ENCODE data around the gene SMC4.
"Not testable (repeated sequence)": the region's sequence is repeated elsewhere in the genome, so short reads cannot be mapped to it uniquely, and the experiment has no call there.

Gene SMC4

DNA sequence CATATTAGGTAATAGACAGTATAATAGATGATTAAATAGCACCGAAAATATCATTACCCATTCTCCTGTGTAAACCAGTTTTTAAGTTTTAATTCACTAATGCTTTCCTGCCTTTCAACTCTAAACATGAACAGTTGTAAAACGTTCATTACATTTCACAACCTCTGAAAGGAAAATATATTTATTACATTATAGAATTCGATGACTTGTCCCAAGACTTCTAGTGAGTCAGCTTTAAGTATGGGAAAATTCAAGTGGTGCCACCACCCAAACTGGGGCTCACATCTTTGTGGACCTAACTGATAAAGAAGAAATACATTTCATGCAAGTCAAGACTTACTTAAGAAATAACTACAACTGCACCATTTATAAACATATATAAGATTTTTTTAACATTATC, 48.1 kb downstream of the SMC4 start:
- DNase-seq (ENCODE audit: low spot score), result peak; percentile 21
- TF ChIP-seq, protein P1, sequence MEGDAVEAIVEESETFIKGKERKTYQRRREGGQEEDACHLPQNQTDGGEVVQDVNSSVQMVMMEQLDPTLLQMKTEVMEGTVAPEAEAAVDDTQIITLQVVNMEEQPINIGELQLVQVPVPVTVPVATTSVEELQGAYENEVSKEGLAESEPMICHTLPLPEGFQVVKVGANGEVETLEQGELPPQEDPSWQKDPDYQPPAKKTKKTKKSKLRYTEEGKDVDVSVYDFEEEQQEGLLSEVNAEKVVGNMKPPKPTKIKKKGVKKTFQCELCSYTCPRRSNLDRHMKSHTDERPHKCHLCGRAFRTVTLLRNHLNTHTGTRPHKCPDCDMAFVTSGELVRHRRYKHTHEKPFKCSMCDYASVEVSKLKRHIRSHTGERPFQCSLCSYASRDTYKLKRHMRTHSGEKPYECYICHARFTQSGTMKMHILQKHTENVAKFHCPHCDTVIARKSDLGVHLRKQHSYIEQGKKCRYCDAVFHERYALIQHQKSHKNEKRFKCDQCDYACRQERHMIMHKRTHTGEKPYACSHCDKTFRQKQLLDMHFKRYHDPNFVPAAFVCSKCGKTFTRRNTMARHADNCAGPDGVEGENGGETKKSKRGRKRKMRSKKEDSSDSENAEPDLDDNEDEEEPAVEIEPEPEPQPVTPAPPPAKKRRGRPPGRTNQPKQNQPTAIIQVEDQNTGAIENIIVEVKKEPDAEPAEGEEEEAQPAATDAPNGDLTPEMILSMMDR (conservative IDR thresholded peaks at IDR 0.05; ENCODE audit: low read depth), result no peak
- H3K27ac ChIP-seq, result no peak overlapping the region
- ChIA-PET CTCF (no interaction called here), POLR2A (ENCODE audit: low non-redundant PET) (no interaction called here)

DNA sequence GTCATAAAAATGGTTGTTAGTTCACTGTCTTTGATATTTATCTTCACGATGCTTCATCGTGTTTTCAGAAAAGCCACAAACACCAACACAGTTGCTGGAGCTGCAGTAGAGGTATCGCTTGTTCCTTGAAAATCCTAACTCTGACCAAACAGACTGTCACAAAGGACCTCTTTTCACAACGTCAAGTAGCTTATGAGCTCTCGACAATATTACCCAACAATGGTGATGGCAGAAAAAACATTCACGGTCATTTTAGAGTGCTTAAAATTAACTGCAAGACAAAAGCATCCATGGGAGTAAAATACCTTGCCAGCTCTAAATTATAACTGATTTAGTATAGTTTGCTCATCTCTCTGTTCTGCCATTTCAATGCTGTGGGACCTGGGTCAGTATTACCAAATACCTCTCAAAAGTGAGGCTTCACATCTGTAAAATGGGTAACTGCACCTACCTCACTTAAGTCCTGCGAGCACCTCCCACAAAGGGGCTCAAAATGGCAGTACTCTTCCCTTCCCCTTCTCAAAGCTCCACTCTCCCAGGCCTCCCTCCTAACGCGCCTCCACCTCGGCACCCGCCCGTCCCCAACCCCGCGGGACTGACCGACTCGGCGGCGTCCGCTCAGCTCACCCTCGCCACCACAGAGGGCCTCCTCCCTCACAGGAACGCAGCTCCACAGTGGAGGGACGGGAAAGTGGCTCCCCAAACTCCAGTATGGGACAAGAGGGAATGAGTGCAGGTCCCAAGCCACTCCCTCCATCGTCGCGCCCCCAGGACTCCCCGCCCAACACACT, 49.6 kb downstream of the SMC4 start:
- no peak for DNase-seq (ENCODE audit: low spot score)
- POLR2A ChIA-PET (ENCODE audit: low non-redundant PET), result interaction anchor here (0.8 to 1.3 kb wide), 3 partner anchors 11 to 44 kb away, joined by 3 to 8 read pairs (median 3); no protein-coding TSS in a partner anchor
- CTCF ChIA-PET, result interaction anchor here (1.0 kb wide), 2 partner anchors 35 to 42 kb away, joined by 3 to 4 read pairs; no protein-coding TSS in a partner anchor
- TF ChIP-seq, protein P1 (conservative IDR thresholded peaks at IDR 0.05; ENCODE audit: low read depth), result no peak
- H3K27ac ChIP-seq, result peak overlapping the region; percentile 98

DNA sequence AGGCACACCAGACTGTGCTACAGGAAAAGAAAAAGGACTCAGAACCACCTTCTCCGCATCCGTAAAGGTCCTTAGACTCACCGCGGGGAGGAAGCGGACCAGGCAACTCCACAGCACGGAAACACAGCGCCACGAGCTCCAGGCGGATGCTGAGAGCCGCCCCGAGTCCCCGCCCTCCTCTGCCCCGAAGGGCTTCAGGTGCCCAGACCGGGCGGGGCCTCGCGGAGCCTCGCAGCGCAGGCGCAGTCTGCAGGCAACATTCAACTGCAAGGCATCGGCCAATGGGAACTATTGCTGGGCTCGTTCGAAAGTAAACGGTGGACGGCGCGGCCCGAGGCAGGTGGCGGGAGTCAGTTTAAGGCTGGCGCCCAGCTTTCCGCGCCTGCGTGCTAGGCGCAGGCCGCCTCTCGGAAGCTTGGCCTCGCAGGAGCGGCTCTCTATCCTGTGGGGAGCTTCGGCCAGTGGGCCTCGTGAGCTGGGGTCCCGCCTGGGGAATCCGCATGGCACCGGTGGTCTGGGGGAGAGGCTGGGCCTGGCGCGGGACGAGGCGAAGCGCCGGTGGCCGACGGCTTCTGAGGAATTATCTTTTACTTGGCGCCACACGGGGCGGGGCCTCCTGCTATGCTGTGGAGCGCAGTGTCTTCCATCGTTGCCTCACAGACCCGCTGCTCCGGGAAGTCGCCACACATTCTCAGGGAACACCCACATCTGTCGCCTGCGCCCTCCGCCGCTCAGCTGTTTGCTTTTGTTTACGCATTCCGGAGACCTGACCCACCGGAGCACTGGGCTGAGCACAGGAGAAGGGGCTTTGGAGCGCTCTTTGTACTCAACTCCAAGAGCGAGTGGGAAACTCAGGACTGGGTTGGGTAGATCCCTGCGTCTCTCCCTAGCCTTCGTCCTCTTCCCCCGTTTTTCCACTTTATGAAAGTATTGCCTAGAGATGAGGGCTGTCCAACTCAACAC, 50.5 kb downstream of the SMC4 start, which contains the start of gene TRIM59:
Gene TRIM59 (minus strand): TSS at position 151 of the 963 bp plus-strand sequence. CDS start 10,603 bp downstream, outside the sequence.
- ChIA-PET POLR2A (ENCODE audit: low non-redundant PET) (interaction anchor here (0.8 to 1.3 kb wide), 3 partner anchors 10 to 43 kb away, joined by 3 to 8 read pairs (median 3); no protein-coding TSS in a partner anchor), CTCF (no interaction called here)
- DNase-seq (ENCODE audit: low spot score), result peak; percentile 98
- peak within 1 kb of the TSS; percentile 98 for H3K27ac ChIP-seq
- TF ChIP-seq, protein P1 (conservative IDR thresholded peaks at IDR 0.05; ENCODE audit: low read depth), result no peak

DNA sequence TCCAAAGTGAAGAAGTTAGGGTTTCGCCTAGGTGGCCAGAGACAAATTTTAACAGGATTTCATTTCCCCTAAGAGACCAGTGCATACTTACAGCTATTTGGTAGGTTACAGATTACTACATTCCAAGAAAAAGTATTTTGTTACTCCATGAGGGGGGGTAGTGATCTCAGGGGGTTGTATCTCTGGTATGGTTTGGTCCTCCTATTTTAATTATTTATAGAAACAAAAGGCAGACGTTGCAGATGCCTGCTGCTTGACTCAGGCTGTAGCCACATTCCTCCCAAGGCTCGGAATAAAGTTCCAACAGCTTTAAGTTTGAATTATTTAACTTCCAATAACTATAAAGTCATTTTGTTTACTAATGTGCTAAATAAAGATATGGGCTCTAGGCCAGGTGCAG, 51.4 kb downstream of the SMC4 start:
- POLR2A ChIA-PET (ENCODE audit: low non-redundant PET), result no interaction called here
- no peak for DNase-seq (ENCODE audit: low spot score)
- CTCF ChIA-PET, result no interaction called here
- TF ChIP-seq, protein P1 (conservative IDR thresholded peaks at IDR 0.05; ENCODE audit: low read depth), result no peak
- H3K27ac ChIP-seq, result no peak overlapping the region

DNA sequence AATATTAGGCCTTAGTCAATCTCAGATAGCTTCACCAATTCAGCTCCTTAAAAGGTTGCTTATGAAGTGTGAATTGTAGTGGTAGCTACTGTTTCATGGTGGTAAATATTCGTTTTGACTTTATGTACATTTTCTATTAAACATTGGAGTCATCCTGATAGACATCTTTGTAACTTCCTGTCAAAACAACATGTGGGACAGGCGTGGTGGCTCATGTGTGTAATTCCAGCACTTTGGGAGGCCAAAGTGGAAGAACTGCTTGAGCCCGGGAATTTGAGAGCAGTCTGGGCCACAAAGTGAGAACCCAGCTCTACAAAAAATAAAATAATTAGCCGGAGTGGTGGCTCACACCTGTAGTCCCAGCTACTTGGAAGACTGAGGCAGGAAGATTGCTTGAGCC, 52.2 kb downstream of the SMC4 start:
- TF ChIP-seq, protein P1 (conservative IDR thresholded peaks at IDR 0.05; ENCODE audit: low read depth), result no peak
- no peak for DNase-seq (ENCODE audit: low spot score)
- ChIA-PET CTCF (no interaction called here), POLR2A (ENCODE audit: low non-redundant PET) (no interaction called here)
- H3K27ac ChIP-seq, result no peak overlapping the region

DNA sequence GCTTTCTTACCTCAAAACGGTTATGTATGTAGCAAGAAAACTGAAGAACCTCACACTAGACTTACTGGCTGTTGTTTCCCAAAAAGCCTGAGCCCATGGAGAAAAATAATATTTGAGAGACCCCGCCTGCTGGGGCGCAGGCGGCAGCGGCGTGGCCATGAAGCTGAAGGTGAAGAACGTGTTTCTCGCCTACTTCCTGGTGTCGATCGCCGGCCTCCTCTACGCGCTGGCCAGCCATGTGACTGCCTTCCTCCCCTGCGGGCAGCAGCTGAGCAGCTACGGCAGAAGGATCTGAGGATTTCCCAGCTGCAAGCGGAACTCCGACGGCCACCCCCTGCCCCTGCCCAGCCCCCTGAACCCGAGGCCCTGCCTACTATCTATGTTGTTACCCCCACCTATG, 52.8 kb downstream of the SMC4 start:
- CTCF ChIA-PET, result interaction anchor here (0.5 kb wide), 1 partner anchor 491 kb away, joined by 3 read pairs; no protein-coding TSS in a partner anchor
- DNase-seq (ENCODE audit: low spot score); POLR2A ChIA-PET (ENCODE audit: low non-redundant PET); H3K27ac ChIP-seq: not testable (repeated sequence)

Data from RWPE1 (cell line).